Activated naive CD8-positive, alpha-beta T cell treated with anti-CD3 and anti-CD28 coated beads, Interleukin-2, amount 50 U/mL, for 24 hours (primary cell): ENCODE results near the gene VTA1.
"Not testable (repeated sequence)": the region's sequence is repeated elsewhere in the genome, so short reads cannot be mapped to it uniquely, and the experiment has no call there.

Experiments
- ATAC-seq: fragments of 150-1000 bp; cut with Tn5 transposase; one replicate; pipeline ENCODE4 v1.10.0; 2021
- DNase-seq: peaks from one replicate; pipeline ENCODE4 v3.0.0; 2021
- H3K27ac Mint-ChIP-seq: one replicate; pipeline ENCODE4 v1.8.0; 2021; ENCODE audit warnings: mild to moderate bottlenecking, mixed read lengths
- H3K27me3 Mint-ChIP-seq: one replicate; pipeline ENCODE4 v1.8.0; 2021; ENCODE audit warnings: mixed read lengths
- H3K36me3 Mint-ChIP-seq: one replicate; pipeline ENCODE4 v1.8.0; 2021; ENCODE audit warnings: low read depth, mixed read lengths
- H3K4me1 Mint-ChIP-seq: one replicate; pipeline ENCODE4 v1.8.0; 2021; ENCODE audit warnings: mixed read lengths
- H3K4me3 Mint-ChIP-seq: one replicate; pipeline ENCODE4 v1.8.0; 2021; ENCODE audit warnings: mild to moderate bottlenecking, moderate library complexity, mixed read lengths
- H3K9me3 Mint-ChIP-seq: one replicate; pipeline ENCODE4 v1.8.0; 2021; ENCODE audit warnings: mixed read lengths

VTA1 gene

DNA sequence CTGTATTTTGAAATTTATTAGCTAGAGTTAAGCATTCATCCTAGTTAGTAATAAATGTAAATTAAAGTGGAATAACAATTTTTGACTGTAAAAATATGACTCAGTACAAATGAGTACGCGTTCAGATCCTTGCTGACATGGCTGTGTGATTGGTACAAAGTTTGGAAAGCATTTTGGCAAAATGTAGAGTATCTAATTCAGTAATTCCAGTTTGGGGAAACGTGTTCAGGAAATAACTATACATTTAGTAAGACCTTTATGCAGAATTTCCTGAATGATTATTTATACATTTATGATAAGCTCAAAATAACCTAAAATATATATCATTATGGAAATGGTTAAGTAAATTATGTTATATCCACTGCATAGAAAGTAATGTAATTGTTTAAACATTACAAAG is 8.0 kb downstream of the VTA1 start:
- H3K27ac Mint-ChIP-seq, result no peak overlapping the region

DNA sequence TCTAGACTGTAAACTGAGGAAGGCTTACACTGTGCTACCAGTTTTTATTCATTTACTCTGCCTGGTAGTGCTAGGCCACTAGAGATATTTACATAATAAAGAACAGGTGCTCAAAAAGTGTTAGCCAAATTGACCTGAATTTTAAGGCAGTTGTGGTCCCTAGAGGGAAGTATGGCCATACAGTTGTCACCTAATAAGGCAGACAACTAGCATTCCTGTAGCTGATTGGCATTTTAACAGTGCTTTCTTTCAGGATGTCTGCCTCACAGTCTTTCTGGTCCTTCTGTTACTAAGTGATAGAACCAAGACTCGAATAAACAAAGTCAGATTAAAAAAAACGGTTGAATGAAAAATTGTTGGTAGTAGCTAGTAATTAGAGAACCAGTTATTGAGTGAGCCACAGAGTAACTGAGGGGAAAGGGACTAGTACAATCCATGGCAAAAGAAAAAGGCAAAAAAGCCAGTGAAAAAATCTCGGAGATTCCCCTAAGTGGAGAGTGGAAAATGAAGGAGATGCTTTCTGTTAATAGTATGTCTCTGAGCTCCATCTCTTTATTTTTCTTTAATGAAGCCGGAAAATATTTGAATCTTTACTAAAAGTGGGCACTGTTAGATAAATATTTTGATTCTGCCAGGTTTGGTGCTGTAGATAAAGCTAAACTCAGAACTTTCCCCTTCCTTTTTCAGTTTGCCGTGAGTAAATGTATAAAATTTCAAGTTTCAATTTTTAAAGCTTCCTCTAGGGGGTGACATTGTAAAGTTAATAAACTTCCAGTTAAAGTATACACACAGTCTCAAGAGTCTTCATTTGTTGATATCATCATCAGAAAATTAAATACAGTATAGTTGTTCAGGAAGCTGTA is 9.1 kb downstream of the VTA1 start:
- Mint-ChIP-seq H3K4me1 (peaks cover 58% of the 10 kb centered on the region), H3K9me3 (no peaks in the 10 kb centered on the region), H3K27me3 (no peaks in the 10 kb centered on the region), H3K36me3 (peaks cover 4% of the 10 kb centered on the region), H3K27ac (peak overlapping the region; percentile 61), H3K4me3 (no peak overlapping the region)
- ATAC-seq, result no peak
- no peak for DNase-seq

More for the DNA sequence above, 8.0 kb downstream of the VTA1 start:
- DNase-seq (no peak), ATAC-seq (no peak)
- Mint-ChIP-seq H3K4me1 (peaks cover 62% of the 10 kb centered on the region), H3K4me3 (no peak overlapping the region), H3K9me3 (no peaks in the 10 kb centered on the region), H3K36me3 (peaks cover 9% of the 10 kb centered on the region), H3K27me3 (no peaks in the 10 kb centered on the region)

DNA sequence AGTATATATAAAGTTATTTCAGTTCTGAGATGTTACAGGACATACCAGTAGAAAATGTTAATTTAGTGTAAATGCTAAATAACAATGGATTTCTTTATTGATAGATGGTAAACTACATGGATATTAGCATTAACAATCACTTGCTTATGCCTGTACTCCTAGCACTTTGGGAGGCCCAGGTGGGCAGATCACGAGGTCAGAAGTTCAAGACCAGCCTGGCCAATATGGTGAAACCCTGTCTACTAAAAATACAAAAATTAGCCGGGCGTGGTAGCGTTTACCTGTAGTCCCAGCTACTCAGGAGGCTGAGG is 9.7 kb downstream of the VTA1 start:
- not testable (repeated sequence) for H3K27me3 Mint-ChIP-seq, H3K4me3 Mint-ChIP-seq, H3K27ac Mint-ChIP-seq, ATAC-seq, H3K36me3 Mint-ChIP-seq, DNase-seq, H3K9me3 Mint-ChIP-seq
- peaks cover 53% of the 10 kb centered on the region for H3K4me1 Mint-ChIP-seq

DNA sequence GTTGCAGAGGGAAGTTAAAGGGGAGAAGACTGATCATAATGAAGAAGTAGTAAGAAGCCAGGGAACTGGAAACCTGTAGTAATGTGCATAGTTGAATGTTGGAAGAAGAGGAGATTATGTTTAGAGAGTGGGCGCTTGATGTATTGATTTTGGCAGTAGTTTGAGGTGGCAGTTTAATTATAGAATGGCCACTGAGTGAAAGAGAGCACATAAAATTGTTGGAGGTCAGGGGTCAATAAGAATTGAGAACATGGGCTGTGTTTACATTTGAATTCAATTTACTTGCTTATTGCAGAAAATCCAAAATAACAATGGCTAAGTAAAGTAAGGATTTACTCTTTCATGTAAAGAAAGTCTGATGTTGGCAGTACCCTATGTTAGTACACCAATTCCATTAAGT is 15.7 kb downstream of the VTA1 start:
- Mint-ChIP-seq H3K9me3 (no peaks in the 10 kb centered on the region), H3K27ac (no peak overlapping the region), H3K36me3 (peaks cover 13% of the 10 kb centered on the region), H3K4me3 (no peak overlapping the region), H3K27me3 (no peaks in the 10 kb centered on the region), H3K4me1 (peaks cover 25% of the 10 kb centered on the region)
- DNase-seq (no peak), ATAC-seq (no peak)

DNA sequence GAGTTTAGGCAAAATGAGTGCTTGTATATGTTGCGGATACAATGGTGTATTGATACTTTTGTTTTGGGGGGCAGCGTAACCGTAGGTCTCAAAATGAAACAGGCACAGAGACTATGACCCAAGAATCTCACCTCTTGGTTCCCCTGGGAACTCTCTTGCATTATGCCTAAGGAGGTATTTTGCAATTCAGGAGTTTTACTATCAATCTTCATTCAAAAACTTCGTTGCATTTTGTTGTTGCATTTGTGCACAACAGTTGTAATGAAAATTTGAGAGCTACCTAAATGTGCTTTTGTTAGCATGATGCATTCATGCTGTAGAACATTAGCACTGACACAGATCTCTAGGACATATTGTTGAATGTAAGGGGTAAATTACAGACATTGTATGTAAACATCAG is 18.2 kb downstream of the VTA1 start:
- Mint-ChIP-seq H3K36me3 (peaks cover 14% of the 10 kb centered on the region), H3K27me3 (no peaks in the 10 kb centered on the region), H3K9me3 (no peaks in the 10 kb centered on the region), H3K27ac (no peak overlapping the region), H3K4me1 (peaks cover 18% of the 10 kb centered on the region), H3K4me3 (no peak overlapping the region)
- ATAC-seq (no peak), DNase-seq (no peak)

DNA sequence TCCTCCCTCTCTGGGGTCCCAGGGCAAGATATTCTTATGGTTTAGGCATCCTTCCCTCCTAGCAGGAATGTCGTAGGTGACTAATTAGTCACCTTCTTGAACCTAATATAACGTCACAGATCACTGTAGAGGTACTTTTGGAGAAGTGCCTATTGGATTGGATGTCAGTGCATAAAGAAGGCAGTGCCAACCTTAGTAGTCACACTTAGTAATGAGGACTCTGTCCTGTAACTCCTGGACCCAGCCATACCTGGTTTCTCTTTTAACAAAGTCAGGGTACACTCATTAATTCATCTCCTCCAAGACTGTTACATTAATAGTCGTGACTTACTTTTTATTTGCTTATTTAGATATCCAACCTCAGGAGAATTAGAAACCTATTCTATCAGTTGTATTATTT is 20.0 kb downstream of the VTA1 start:
- Mint-ChIP-seq H3K4me3 (no peak overlapping the region), H3K9me3 (no peaks in the 10 kb centered on the region), H3K27ac (no peak overlapping the region), H3K27me3 (no peaks in the 10 kb centered on the region), H3K4me1 (peaks cover 11% of the 10 kb centered on the region), H3K36me3 (peaks cover 21% of the 10 kb centered on the region)
- DNase-seq (no peak), ATAC-seq (no peak)

DNA sequence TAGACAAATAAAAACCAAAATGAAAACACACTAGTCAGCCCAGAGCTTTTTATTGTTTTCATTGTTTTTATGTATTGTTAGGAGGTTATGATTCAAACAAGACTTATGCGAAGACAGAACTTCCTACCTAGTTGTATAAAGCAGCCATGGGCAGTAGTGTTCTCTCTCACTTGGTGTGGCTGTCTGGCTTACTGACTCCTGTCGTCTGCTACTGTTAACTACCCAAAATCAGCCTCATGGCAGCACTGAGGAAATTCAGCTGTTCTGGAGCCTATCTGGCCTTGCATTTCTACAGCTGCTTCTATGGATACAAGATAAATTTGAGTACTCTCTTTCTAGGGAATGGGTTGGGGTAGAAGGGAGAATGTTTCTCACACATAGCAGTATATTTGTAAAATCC is 20.4 kb downstream of the VTA1 start:
- Mint-ChIP-seq H3K4me1 (peaks cover 7% of the 10 kb centered on the region), H3K27me3 (no peaks in the 10 kb centered on the region), H3K4me3 (no peak overlapping the region), H3K9me3 (no peaks in the 10 kb centered on the region), H3K27ac (no peak overlapping the region), H3K36me3 (peaks cover 23% of the 10 kb centered on the region)
- DNase-seq (no peak), ATAC-seq (no peak)

DNA sequence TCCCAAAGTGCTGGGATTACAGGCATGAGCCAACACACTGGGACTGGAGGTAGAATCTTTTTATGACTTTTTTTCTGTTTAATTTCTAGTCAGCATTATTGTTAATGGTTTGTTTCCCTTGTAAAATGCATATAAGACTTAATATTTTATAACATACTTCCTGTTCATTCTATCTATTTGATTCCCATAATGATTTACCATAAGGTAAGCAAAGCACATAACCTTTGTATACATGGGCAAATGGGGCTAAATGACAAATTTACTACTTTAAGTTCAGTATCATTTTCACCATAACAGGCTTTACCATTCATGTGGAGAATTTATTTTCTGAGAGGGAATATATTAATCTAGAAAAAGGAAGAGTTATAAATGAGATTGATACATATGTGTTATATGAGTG is 24.3 kb downstream of the VTA1 start:
- ATAC-seq, result no peak
- peaks cover 5% of the 10 kb centered on the region for H3K9me3 Mint-ChIP-seq
- H3K4me3 Mint-ChIP-seq, result no peak overlapping the region
- no peak overlapping the region for H3K27ac Mint-ChIP-seq
- no peaks in the 10 kb centered on the region for H3K27me3 Mint-ChIP-seq
- DNase-seq, result no peak
- H3K36me3 Mint-ChIP-seq, result peaks cover 54% of the 10 kb centered on the region
- no peaks in the 10 kb centered on the region for H3K4me1 Mint-ChIP-seq

DNA sequence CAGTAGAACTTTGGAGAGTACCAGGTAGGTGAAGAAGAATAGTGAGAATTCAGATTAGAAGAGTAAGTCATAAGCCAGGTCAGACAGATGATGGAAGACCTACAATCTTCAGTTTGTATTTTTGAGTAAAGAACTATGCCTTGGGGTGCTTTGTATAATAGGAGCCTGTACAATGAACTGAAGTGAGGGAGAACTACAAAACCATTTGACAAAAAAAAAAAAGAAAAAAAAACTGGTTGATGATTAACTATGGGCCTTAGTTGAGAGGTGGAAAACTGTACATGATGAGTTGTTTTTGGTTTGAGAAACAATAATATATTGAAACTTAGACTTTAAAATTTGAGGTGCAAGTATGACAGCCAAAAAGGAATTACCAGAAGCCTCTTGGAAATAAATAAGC is 25.7 kb downstream of the VTA1 start:
- H3K4me1 Mint-ChIP-seq, result no peaks in the 10 kb centered on the region
- H3K4me3 Mint-ChIP-seq, result no peak overlapping the region
- H3K27me3 Mint-ChIP-seq, result no peaks in the 10 kb centered on the region
- peaks cover 14% of the 10 kb centered on the region for H3K9me3 Mint-ChIP-seq
- ATAC-seq (no peak), DNase-seq (no peak)
- H3K36me3 Mint-ChIP-seq, result peaks cover 60% of the 10 kb centered on the region
- H3K27ac Mint-ChIP-seq, result no peak overlapping the region

DNA sequence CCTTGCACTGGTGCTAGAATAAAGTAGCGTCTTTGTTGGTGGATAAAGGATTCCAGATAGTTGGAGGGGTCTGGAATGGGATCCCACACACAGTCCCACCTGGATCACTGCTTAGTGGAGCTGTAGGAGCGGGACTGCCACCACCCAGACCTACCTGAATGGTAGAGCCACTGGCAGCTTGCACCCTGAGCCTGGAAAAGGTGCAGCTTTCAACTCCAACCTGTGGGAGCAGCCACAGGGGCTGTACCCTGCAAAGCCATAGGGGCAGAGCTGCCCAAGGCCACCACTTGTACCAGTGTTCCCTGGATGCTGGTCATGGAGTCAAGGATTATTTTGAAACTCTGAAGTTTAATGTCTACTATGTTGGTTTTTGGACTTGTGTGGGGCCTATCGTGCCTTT is 26.9 kb downstream of the VTA1 start:
- peaks cover 20% of the 10 kb centered on the region for H3K9me3 Mint-ChIP-seq
- no peak for ATAC-seq
- no peaks in the 10 kb centered on the region for H3K4me1 Mint-ChIP-seq
- no peak for DNase-seq
- H3K4me3 Mint-ChIP-seq, result no peak overlapping the region
- no peak overlapping the region for H3K27ac Mint-ChIP-seq
- H3K36me3 Mint-ChIP-seq, result peaks cover 66% of the 10 kb centered on the region
- no peaks in the 10 kb centered on the region for H3K27me3 Mint-ChIP-seq

DNA sequence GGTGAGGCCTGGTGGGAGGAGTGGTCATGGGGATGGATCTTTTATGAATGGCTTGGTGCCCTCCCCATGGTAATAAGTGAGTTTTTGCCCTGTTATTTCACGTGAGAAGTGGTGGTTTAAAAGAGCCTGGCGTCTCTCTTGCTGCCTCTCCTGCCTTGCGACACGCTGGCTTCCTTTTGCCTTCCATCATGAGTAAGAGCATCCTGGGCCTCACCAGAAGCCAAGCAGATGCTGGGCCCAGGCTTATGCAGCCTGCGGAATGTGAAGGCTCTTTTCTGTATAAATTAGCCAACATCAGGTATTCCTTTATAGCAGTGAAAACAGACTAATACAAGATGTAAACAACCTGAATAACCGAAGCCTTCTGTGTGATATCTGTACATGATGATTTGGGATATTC is 27.6 kb downstream of the VTA1 start:
- H3K27ac Mint-ChIP-seq, result no peak overlapping the region

DNA sequence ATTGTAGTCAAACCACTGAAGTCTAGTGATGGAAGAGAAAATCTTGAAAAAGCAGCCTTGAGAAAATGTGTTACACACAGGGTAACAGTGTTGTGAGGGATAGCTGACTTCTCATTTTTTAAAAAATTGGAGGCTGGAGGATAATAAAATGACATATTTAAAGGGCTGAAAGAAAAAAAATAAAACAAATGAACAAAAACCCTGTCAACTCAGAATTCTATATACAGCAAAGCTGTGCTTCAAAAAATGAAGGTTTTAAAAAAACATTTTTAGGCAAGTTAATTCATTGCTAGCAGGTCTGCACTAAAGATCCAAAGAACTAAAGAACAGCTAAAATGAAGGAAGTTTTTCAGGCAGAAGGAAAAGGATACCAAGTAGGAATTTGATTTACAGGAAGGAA is 31.1 kb downstream of the VTA1 start:
- peaks cover 61% of the 10 kb centered on the region for H3K36me3 Mint-ChIP-seq
- H3K4me3 Mint-ChIP-seq, result no peak overlapping the region
- H3K4me1 Mint-ChIP-seq, result peaks cover 2% of the 10 kb centered on the region
- ATAC-seq (no peak), DNase-seq (no peak)
- peaks cover 20% of the 10 kb centered on the region for H3K9me3 Mint-ChIP-seq
- H3K27me3 Mint-ChIP-seq, result no peaks in the 10 kb centered on the region
- no peak overlapping the region for H3K27ac Mint-ChIP-seq

More for the DNA sequence above, 27.6 kb downstream of the VTA1 start:
- H3K4me3 Mint-ChIP-seq, result no peak overlapping the region
- H3K4me1 Mint-ChIP-seq, result no peaks in the 10 kb centered on the region
- no peak for ATAC-seq
- H3K9me3 Mint-ChIP-seq, result peaks cover 20% of the 10 kb centered on the region
- H3K27me3 Mint-ChIP-seq, result no peaks in the 10 kb centered on the region
- DNase-seq, result no peak
- peaks cover 67% of the 10 kb centered on the region for H3K36me3 Mint-ChIP-seq

DNA sequence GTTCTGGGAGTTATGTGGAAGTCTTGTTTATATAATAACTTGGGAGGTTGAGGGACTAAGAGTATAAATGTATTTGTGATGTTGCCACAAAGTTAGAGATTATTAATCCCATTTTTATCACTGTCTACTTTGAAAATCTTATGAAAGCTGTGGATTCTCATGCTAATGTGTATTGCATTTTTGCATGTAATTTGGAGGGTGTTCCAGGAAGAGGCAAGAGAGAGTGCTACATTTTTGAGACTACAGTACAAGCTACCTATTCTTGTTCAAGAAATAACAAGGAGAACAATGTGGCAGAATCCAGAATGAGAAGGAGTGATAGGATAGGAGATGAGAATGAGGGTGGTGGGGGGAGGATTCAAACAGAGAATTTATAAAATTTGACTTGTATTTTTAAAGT is 34.9 kb downstream of the VTA1 start:
- H3K4me1 Mint-ChIP-seq, result peaks cover 7% of the 10 kb centered on the region
- no peaks in the 10 kb centered on the region for H3K27me3 Mint-ChIP-seq
- peaks cover 32% of the 10 kb centered on the region for H3K36me3 Mint-ChIP-seq
- no peak for DNase-seq
- ATAC-seq, result no peak
- peaks cover 10% of the 10 kb centered on the region for H3K9me3 Mint-ChIP-seq
- no peak overlapping the region for H3K4me3 Mint-ChIP-seq
- H3K27ac Mint-ChIP-seq, result no peak overlapping the region

DNA sequence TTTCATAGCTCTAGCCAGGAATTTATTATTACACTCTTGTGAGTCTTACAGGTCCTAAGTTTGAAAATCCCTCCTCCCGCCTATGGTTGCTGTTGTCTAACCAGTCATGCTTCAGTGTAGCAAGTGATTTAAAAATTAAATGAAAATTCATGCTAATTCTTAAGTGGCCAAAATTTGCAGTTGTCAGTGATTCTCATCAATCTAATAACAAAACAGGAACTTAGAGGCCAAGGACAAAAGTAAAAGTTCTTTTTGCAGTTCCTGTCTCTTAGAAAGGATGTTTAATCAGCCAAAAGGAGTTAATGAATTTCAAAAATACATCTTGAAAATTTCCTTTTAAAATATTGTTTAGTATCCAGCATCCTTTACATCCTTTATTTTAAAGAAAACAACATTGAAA is 36.3 kb downstream of the VTA1 start:
- ATAC-seq, result no peak
- H3K4me3 Mint-ChIP-seq, result no peak overlapping the region
- no peaks in the 10 kb centered on the region for H3K27me3 Mint-ChIP-seq
- peaks cover 18% of the 10 kb centered on the region for H3K36me3 Mint-ChIP-seq
- H3K9me3 Mint-ChIP-seq, result no peaks in the 10 kb centered on the region
- H3K4me1 Mint-ChIP-seq, result peaks cover 9% of the 10 kb centered on the region
- H3K27ac Mint-ChIP-seq, result no peak overlapping the region
- no peak for DNase-seq

DNA sequence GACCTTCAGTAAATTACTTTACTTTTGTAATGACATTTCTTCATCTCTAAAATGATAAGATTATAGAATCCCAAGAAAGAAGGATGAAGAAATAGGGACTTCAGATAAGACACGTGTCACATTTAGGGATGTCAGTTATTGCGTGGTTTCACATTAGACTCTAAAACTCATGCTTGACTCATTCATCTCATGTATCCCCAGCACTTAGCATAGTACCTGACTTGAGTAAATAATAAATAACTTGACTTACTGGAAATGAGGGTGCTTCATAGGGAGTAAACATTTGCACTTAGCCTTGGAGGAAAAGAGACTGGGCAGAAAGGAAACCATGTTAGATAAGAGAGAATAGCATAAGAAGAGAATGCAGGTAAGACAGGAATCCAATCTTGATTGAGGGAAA is 37.2 kb downstream of the VTA1 start:
- DNase-seq (no peak), ATAC-seq (no peak)
- no peaks in the 10 kb centered on the region for H3K9me3 Mint-ChIP-seq
- H3K27ac Mint-ChIP-seq, result no peak overlapping the region
- peaks cover 17% of the 10 kb centered on the region for H3K36me3 Mint-ChIP-seq
- peaks cover 9% of the 10 kb centered on the region for H3K4me1 Mint-ChIP-seq
- H3K4me3 Mint-ChIP-seq, result no peak overlapping the region
- H3K27me3 Mint-ChIP-seq, result no peaks in the 10 kb centered on the region

DNA sequence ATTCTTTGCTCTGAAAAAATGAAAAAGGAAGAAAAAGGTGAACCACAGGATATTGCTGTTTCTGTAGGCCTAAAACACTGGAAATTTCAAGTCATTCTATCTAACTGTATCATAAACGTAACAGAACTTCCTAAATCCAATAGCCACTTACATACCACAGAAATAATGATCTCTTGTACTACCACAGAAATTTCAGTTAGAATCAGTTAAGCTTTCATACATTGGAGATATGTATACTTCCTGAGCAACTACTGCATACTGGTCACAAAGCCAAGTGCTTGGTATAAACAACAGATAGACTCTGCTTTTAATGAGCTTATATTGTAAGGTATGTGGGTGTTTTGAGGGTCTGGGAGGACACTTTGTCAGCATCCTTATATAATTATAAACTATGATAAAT is 38.6 kb downstream of the VTA1 start:
- H3K4me1 Mint-ChIP-seq, result peaks cover 9% of the 10 kb centered on the region
- no peak overlapping the region for H3K4me3 Mint-ChIP-seq
- H3K27ac Mint-ChIP-seq, result no peak overlapping the region
- ATAC-seq, result no peak
- no peak for DNase-seq
- H3K9me3 Mint-ChIP-seq, result no peaks in the 10 kb centered on the region
- no peaks in the 10 kb centered on the region for H3K27me3 Mint-ChIP-seq
- peaks cover 22% of the 10 kb centered on the region for H3K36me3 Mint-ChIP-seq
